Measurements from ENCODE around the gene ULK4.

The ULK4 gene

GRCh38 chr3:41265011-41265545, 696.8 kb downstream of the ULK4 start:
- Mint-ChIP-seq H3K4me3 (no peak overlapping the region), H3K9me3 (no peaks in the 10 kb centered on the region), H3K36me3 (no peaks in the 10 kb centered on the region), H3K4me1 (no peaks in the 10 kb centered on the region), H3K27me3 (no peaks in the 10 kb centered on the region), H3K27ac (no peak overlapping the region)

DNA sequence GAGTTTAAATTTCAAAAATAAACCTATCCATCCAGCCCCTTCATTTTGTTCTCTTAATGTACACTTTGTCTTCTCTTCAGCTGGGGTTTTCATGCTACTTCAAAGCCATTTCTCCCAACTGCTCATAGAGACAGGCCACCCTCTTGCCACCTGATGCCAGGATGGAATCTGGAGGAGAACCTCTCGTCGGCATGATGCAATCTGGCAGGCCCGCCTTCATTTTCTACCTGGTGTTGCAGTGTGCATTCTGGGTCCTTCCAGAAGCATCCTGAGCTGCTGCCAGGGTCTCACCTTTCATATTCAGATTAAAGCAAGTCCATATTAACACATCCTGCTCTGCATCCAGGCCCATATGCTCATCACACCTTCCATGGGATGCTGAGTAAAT, 701.8 kb downstream of the ULK4 start:
- Mint-ChIP-seq H3K4me1 (no peaks in the 10 kb centered on the region), H3K4me3 (no peak overlapping the region), H3K36me3 (no peaks in the 10 kb centered on the region)

GRCh38 chr3:41259449-41260062, 702.3 kb downstream of the ULK4 start:
- Mint-ChIP-seq H3K36me3 (no peaks in the 10 kb centered on the region), H3K27ac (no peak overlapping the region)

More for the DNA sequence above, 701.8 kb downstream of the ULK4 start:
- Mint-ChIP-seq H3K27ac (no peak overlapping the region), H3K9me3 (no peaks in the 10 kb centered on the region), H3K27me3 (no peaks in the 10 kb centered on the region)

DNA sequence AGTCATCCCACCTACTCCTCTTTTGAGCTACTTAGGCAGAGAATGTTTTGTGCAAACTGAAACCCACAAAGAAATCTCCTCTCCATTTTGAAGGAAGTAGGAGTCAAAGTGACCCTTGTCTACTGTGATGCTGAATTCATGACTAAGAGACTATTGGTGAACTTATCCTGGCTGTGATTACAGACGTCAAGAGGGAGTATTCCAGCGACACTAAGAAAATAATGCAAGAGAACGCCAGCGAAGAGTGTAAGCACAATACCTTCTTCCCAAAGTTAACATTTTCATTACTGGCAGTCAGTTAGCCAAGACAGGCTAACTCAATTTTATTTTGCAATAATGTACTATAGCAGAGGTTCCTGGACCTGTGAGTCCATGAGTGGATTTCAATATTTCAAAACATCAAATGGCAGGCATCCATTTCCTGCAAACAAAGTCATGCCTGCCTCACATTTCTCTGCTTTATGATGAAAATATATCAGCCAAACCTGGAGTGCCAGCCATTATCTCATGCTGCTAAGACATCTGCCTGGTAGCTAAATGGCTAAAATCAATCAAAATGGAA, 703.6 kb downstream of the ULK4 start:
- Mint-ChIP-seq H3K9me3 (peaks cover 6% of the 10 kb centered on the region), H3K4me3 (no peak overlapping the region), H3K27ac (no peak overlapping the region), H3K4me1 (no peaks in the 10 kb centered on the region), H3K36me3 (no peaks in the 10 kb centered on the region), H3K27me3 (no peaks in the 10 kb centered on the region)

More at GRCh38 chr3:41259449-41260062, 702.3 kb downstream of the ULK4 start:
- Mint-ChIP-seq H3K9me3 (no peaks in the 10 kb centered on the region), H3K4me1 (no peaks in the 10 kb centered on the region), H3K4me3 (no peak overlapping the region), H3K27me3 (no peaks in the 10 kb centered on the region)

DNA sequence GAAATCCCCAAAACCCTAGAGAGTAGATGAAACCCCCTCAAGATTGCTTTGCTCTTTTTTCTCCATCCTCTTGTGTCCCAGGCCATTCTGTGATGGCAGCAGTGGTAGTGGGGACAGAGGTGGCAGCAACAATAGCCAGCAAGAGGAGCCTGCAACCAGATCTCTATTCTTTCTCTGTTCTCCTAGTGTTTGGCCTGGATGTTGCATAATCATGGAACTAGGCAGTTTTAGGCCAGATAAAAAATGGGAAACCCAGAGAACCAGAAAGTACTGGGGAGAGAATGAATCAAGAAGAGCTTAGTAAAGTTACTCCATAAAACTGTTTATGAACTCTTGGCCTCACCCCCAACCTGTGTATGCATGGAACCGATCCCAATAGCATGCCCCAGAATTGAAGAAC, 710.3 kb downstream of the ULK4 start:
- Mint-ChIP-seq H3K27ac (no peak overlapping the region), H3K4me3 (no peak overlapping the region), H3K36me3 (peaks cover 4% of the 10 kb centered on the region), H3K27me3 (no peaks in the 10 kb centered on the region), H3K9me3 (peaks cover 18% of the 10 kb centered on the region), H3K4me1 (no peaks in the 10 kb centered on the region)

- no peaks in the 10 kb centered on the region for H3K27me3 Mint-ChIP-seq
- peaks cover 4% of the 10 kb centered on the region for H3K36me3 Mint-ChIP-seq
- no peaks in the 10 kb centered on the region for H3K4me1 Mint-ChIP-seq
- no peak overlapping the region for H3K4me3 Mint-ChIP-seq
- H3K27ac Mint-ChIP-seq, result no peak overlapping the region
- H3K9me3 Mint-ChIP-seq, result peaks cover 18% of the 10 kb centered on the region
Observed at GRCh38 chr3:41250825-41251224, 711.1 kb downstream of the ULK4 start.

DNA sequence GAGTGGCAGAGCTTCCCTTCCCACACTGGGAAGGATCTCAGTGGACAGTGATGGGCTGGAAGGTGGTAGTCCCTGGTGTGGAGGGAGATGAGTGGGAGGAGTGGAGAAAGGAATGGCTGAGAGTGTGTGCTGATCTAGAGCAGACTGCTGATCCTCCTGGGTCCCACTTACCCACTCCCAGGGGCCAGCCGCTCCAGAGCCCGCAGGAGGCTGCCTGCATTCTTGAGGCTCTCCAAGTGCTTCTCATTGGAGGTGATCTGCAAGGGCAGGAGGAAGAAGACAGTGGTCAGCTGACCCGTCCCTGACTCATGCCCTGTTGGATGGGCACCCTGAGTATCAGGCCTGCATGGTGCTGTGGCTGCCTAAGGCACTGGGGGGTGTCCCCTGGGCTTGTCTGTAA, 712.6 kb downstream of the ULK4 start:
- peaks cover 18% of the 10 kb centered on the region for H3K9me3 Mint-ChIP-seq
- no peak overlapping the region for H3K27ac Mint-ChIP-seq
- H3K27me3 Mint-ChIP-seq, result no peaks in the 10 kb centered on the region
- no peaks in the 10 kb centered on the region for H3K4me1 Mint-ChIP-seq
- H3K36me3 Mint-ChIP-seq, result peaks cover 4% of the 10 kb centered on the region
- no peak overlapping the region for H3K4me3 Mint-ChIP-seq

DNA sequence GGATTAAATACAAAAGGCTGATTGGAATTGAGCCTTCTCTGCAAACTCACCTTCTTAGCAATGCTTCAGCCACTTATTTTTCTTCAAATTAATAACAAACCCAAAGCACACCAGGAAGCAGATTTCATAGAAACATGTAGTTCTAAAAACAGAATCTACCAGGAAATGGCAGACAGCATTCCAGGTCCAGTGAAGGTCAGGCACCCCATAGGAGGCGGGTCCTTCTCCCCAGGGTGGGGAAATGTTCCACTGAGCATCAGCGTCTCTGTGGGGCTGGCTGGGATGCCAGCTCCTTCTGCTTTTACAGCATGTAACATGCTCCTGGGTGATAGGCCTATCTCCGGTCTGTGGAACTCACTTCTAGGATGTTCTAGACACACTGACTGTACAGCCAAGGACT, 713.4 kb downstream of the ULK4 start:
- Mint-ChIP-seq H3K27ac (no peak overlapping the region), H3K36me3 (peaks cover 4% of the 10 kb centered on the region), H3K4me1 (no peaks in the 10 kb centered on the region), H3K9me3 (peaks cover 14% of the 10 kb centered on the region), H3K4me3 (no peak overlapping the region), H3K27me3 (no peaks in the 10 kb centered on the region)

GRCh38 chr3:41247055-41248004, 714.6 kb downstream of the ULK4 start:
- H3K4me1 Mint-ChIP-seq, result no peaks in the 10 kb centered on the region
- H3K9me3 Mint-ChIP-seq, result peaks cover 5% of the 10 kb centered on the region
- H3K4me3 Mint-ChIP-seq, result no peak overlapping the region
- no peaks in the 10 kb centered on the region for H3K27me3 Mint-ChIP-seq
- peaks cover 1% of the 10 kb centered on the region for H3K36me3 Mint-ChIP-seq
- no peak overlapping the region for H3K27ac Mint-ChIP-seq

- H3K27me3 Mint-ChIP-seq, result no peaks in the 10 kb centered on the region
- H3K4me3 Mint-ChIP-seq, result no peak overlapping the region
- H3K4me1 Mint-ChIP-seq, result no peaks in the 10 kb centered on the region
- H3K9me3 Mint-ChIP-seq, result no peaks in the 10 kb centered on the region
- peaks cover 1% of the 10 kb centered on the region for H3K36me3 Mint-ChIP-seq
- H3K27ac Mint-ChIP-seq, result no peak overlapping the region
Observed at GRCh38 chr3:41244620-41245336, 717.1 kb downstream of the ULK4 start.

DNA sequence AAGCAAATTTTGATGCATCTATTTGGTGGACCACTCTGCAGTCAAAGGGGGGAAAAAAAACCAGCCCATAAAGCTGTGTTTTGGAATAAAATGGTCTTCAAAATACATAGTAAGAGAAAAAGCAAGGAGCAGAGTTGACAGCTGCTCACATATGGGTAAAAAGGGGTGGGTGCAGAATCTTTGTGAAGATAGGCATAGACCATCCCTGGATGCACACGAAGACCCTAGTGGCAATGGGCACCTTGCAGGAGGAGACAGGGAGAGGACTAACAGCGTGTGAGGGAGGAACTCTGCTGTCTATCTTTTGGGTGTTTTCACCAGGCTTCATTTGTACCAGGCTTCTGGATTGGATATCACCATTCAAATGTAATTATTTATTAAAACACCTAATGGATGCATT, 718.7 kb downstream of the ULK4 start:
- Mint-ChIP-seq H3K36me3 (peaks cover 3% of the 10 kb centered on the region), H3K27ac (no peak overlapping the region), H3K27me3 (no peaks in the 10 kb centered on the region), H3K4me1 (no peaks in the 10 kb centered on the region), H3K4me3 (no peak overlapping the region), H3K9me3 (no peaks in the 10 kb centered on the region)

GRCh38 chr3:41241800-41242571, 719.9 kb downstream of the ULK4 start:
- H3K4me1 Mint-ChIP-seq, result no peaks in the 10 kb centered on the region
- H3K9me3 Mint-ChIP-seq, result no peaks in the 10 kb centered on the region
- peaks cover 9% of the 10 kb centered on the region for H3K36me3 Mint-ChIP-seq
- no peaks in the 10 kb centered on the region for H3K27me3 Mint-ChIP-seq
- peak overlapping the region; percentile 31 for H3K27ac Mint-ChIP-seq
- no peak overlapping the region for H3K4me3 Mint-ChIP-seq

DNA sequence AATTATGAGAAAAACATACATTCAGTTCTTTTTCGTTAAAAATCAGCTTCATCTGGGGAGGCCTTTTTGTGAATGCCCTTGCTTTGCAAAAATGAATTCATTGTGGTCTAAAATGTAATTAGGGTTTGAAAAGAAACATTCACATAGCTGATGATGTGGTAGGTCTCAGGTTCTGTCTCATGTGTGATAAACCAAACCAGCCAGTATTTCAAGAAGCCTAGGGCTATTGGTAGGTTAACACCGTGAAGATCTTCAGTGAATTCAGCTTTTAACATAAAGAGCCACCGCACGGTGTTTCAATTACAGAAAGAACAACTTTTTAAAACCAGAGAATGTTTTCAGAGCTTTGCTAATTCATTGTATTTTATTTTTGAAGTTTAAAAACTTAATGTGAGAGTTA, 720.7 kb downstream of the ULK4 start:
- H3K36me3 Mint-ChIP-seq, result peaks cover 9% of the 10 kb centered on the region
- no peak overlapping the region for H3K27ac Mint-ChIP-seq
- no peaks in the 10 kb centered on the region for H3K9me3 Mint-ChIP-seq
- no peaks in the 10 kb centered on the region for H3K4me1 Mint-ChIP-seq
- H3K4me3 Mint-ChIP-seq, result no peak overlapping the region
- H3K27me3 Mint-ChIP-seq, result no peaks in the 10 kb centered on the region

DNA sequence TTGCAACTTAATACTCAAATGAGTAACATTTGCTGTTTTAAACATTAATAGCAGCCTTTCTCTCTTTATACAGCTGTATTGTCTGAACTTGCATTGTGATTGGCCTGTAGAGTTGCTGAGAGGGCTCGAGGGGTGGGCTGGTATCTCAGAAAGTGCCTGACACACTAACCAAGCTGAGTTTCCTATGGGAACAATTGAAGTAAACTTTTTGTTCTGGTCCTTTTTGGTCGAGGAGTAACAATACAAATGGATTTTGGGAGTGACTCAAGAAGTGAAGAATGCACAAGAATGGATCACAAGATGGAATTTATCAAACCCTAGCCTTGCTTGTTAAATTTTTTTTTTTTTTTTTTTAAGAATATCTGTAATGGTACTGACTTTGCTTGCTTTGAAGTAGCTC, 722.3 kb downstream of the ULK4 start:
- Mint-ChIP-seq H3K27me3 (no peaks in the 10 kb centered on the region), H3K4me1 (no peaks in the 10 kb centered on the region), H3K4me3 (no peak overlapping the region), H3K36me3 (peaks cover 17% of the 10 kb centered on the region), H3K27ac (no peak overlapping the region), H3K9me3 (no peaks in the 10 kb centered on the region)

GRCh38 chr3:41237907-41238306, 724.0 kb downstream of the ULK4 start:
- Mint-ChIP-seq H3K4me1 (no peaks in the 10 kb centered on the region), H3K27me3 (no peaks in the 10 kb centered on the region), H3K4me3 (no peak overlapping the region), H3K9me3 (no peaks in the 10 kb centered on the region), H3K27ac (peak overlapping the region; percentile 41), H3K36me3 (peaks cover 23% of the 10 kb centered on the region)
